Hematopoietic multipotent progenitor cell treated with erythropoietin and hydrocortisone succinate and interleukin-3 and kit ligand, for 4 days (in vitro differentiated cells): ENCODE measurements around the gene SLC25A34.
A peak's percentile ranks its signal among the peaks of the same experiment; 100 is the strongest.

Source experiments
- DNase-seq: peaks from one replicate; pipeline ENCODE4 v3.0.0-alpha.2; 2015

The SLC25A34 gene

GRCh38 chr1:15714406-15715136 is 21.5 kb upstream of the SLC25A34 start:
- DNase-seq, result no peak

DNA sequence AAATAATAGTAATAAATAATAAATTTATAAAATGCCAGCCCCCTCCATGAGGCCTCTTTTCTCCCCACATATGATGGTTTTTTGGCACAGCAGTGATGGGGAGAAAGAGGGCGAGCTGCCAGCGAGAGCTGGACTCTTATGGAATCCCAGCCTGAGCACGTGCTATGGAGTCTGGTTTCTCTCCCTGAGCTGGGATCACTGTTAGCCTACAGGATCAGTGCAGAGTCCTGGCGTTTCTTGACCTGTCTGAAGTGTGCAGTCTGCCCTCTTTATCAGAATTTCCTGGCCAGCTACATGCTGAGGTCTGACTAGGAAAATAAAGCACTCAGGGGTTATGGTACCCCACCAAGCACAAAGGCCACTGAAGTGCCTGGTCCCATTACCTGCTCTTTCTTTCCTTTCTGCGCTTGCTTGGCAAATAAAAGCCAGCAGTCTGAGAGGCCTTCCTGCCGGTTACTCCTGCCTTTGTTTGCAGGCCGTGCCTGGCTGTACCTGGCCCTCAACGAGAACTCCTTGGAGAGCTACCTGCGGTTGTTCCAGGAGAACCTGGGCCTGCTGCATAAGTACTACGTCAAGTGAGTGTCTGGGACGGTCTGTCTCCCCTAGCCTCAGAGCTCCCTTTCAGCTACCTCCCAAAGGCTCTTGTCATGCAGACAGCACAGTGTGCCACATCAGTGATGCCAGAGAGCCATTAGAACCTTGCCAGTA is 18.5 kb upstream of the SLC25A34 start:
- DNase-seq, result no peak

DNA sequence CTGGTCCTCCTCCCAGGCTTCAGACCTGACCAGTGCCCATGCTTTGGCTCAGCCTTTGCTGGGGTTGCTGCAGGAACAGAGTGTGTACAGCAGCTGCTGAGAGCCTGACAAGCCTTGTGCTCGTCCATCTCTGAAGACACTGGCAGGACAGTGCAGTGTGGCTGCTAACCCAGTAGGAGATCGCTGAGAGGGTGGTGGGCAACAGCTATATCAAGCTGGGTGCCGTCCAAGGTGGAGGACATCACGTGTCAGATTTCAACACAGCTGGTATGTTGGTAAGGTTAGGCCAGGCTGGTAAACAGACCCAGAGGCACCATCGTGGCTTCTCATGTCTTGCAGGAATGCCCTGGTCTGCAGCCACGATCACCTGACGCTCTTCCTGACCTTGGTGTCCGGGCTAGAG is 17.9 kb upstream of the SLC25A34 start:
- no peak for DNase-seq

- peak; percentile 18 for DNase-seq
These were observed 16.5 kb upstream of the SLC25A34 start for GRCh38 chr1:15719381-15720120.

- no peak for DNase-seq
These were observed 15.2 kb upstream of the SLC25A34 start for GRCh38 chr1:15720861-15721260.

DNA sequence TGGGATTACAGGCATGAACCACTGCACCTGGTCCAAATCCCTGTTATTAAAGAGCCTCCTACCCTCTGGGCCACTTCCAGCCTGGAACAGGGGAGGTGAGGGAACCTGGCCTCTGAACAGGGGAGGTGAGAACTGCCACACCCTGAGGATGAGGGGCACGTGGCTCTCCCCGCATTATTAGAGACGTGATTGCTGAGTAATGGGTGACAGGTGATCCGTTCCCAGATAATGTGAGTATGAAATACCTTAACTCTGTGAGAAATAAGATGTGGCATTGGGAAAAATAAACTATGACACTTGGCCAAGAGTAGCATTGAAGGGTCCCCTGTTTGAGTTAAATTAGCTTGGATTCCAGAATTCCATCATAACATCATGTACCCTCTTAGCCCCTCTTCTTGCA is 13.6 kb upstream of the SLC25A34 start:
- DNase-seq, result no peak

GRCh38 chr1:15722836-15723532 is 13.1 kb upstream of the SLC25A34 start:
- DNase-seq, result no peak

DNA sequence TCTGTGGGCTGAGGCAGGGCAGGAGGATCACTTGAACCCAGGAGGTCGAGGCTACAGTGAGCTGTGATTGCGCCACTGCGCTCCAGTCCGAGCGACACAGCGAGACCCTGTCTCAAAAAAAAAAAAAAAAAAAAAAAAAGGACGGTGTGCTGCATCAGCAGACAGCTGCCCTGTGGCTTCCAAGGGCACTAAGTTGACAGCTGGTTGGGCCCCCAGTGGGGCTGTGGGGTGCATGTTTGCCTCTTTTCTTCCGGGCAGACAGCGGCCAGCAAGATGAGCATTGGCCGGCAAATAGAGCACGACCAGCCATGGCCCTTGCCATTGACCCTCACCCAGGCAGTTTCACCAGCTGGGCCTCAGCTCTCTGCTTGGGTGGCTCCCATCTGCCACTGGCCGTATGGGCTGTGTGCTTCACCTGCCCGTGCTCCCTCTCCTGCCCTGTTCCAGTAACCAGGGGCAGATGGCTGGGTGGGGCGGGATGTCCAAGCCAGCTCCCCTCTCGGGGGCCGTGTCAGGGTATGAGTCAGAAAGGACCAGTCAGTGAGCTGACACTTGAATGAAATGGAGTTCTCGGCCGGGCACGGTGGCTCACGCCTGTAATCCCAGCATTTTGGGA is 12.3 kb upstream of the SLC25A34 start:
- no peak for DNase-seq

DNA sequence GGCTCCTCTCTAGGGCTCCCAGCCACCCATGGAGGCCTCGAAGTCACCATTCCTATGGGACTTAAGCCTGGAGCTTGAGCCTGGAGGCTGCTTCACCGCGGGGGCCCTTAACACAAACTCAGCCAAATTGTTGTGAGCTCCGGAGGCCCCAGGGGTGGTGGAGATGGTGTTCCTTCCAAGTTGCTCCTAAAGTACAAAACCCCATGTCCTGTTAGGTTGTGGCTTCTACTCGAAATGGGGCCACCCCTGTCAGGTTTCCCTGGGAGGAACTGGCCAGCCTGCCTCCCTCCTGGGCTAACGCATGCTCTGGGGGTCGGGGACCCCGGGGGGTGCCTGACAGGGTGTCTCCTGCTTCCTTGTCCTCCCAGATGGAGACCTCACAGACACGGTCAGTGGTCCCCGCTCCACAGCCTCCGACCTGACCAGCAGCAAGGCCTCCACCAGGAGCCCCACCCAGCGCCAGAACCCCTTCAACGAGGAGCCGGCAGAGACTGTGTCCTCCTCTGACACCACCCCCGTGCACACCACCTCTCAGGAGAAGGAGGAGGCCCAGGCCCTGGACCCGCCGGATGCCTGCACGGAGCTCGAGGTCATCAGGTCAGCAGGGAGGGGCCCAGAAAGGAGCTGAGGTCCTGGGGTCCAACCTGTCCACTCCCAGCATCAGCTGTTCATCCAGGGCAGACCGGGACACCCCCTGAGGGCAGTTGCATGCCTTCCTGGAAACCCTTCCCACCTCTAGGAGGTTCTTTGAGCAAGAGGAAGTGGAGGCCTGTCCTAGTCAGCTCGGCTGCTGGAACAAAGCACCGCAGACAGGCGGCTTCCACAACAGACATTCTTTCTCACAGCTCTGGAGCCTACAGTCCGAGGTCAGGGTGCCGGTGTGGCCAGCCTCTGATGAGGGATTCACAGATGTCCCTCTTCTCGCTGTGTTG is 10.8 kb upstream of the SLC25A34 start:
- DNase-seq, result no peak

DNA sequence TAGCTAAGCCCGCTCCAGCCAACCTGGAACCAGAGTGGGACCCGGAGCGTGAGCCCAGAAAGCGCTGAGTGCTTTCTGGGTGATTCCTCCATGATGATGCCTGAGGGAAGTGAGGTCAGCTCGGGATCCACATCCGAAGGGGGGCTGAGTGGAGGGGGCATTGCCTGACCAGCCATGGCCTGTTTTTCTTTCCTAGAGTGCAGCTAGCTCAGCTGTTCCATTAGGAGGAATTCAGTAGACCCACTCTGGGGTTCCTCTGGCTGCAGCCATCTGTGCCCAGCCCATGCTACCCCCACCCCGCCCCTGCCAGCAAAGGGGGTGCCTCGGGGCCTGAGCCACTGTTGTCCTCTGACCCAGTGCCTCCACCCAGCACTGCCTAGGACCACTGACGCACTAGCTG is 9.6 kb upstream of the SLC25A34 start:
- DNase-seq, result no peak

- DNase-seq, result no peak
These were observed 9.0 kb upstream of the SLC25A34 start for GRCh38 chr1:15727021-15727420.

DNA sequence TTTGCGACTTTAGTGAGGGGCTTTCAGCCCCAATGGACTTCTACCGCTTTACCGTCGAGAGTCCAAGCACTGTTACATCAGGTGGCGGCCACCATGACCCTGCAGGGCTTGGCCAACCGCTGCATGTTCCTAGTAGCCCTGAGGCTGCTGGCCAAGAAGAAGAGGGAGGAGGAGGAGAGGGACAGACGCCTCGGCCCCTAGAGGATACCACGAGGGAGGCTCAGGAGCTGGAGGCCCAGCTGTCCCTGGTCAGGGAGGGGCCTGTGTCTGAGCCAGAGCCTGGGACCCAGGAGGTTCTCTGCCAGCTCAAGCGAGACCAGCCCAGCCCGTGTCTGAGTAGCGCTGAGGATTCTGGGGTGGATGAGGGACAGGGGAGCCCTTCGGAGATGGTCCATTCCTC is 8.6 kb upstream of the SLC25A34 start:
- DNase-seq, result no peak

DNA sequence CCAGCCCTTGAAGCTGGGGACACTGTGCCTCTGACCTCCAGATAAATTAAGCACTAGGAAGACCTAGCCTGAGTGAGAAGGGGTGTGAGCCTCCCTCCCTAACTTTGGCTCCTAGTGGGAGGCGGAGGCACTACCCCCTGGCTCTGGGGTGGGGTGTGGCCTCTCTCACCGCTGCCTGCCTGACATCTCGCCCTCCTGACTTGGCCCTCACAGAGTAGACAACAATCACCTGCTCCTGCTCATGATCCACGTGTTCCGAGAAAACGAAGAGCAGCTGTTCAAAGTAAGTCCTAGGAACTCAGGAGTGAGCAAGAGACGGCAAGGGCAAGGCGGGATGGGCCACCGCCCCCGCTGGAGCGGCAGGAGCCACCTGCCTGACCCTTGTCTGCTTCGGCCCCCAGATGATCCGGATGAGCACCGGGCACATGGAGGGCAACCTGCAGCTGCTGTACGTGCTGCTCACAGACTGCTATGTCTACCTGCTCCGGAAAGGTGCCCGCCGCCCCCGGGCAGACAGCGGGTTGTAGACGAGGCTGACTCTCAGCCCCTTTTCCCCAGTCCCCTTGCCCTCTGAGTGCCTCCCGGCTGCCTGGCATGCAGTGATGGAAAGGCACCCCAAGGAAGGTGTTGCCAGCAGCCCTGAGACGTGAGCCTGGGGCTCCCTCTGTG is 8.1 kb upstream of the SLC25A34 start:
- DNase-seq, result no peak

DNA sequence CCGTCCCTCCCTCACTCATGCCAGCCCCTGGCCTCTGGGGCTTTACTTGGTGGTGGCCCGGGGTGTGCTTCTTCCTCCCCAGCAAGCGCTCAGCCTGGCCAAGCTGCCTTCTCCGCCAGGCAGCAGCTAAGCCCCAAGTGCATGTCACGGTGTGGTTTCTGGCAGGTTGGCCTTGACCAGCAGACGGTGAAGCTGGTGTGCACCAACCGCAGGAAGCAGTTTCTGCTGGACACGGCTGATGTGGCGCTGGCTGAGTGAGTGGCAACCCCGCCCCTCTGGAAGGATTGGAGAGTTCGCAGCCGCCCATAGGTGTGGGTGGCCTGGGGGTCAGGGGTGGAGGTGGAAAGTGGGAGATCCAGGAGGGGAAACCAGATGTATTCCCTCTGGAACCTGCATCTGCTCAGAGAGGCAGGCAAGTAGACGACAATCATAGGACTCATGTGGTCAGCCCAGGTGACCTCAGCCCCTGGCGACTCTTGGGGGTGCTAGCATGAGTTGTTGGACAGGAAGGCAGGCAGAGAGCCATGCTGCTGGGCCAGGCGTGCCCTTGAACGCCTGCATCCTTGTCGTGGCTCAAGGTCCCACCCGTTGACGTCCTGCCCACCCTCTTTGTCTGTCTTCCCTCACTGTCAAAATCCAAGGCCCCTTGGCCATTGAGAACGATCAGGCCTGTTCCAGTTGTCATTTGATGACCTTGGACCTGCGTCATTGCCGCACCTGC is 7.0 kb upstream of the SLC25A34 start:
- no peak for DNase-seq

- no peak for DNase-seq
These were observed 5.6 kb upstream of the SLC25A34 start for GRCh38 chr1:15730423-15730822.

- no peak for DNase-seq
These were observed 5.1 kb upstream of the SLC25A34 start for GRCh38 chr1:15730936-15731335.

- no peak for DNase-seq
These were observed 4.0 kb upstream of the SLC25A34 start for GRCh38 chr1:15731735-15732685.

GRCh38 chr1:15732686-15733081 is 3.4 kb upstream of the SLC25A34 start:
- no peak for DNase-seq

GRCh38 chr1:15733218-15733725 is 2.8 kb upstream of the SLC25A34 start:
- no peak for DNase-seq
